Effector memory CD4-positive, alpha-beta T cell (primary cell): ENCODE results near the gene PRR16.

ENCODE experiments used
- DNase-seq, 3 donors: peaks; one replicate each; pipeline ENCODE4 v3.0.0-alpha.2; 2020
- H3K27ac ChIP-seq: 2 replicates; pipeline ENCODE4 v1.7.0; 2013; ENCODE audit warnings: mild to moderate bottlenecking, low read length, moderate library complexity; ENCODE audit not compliant: insufficient read depth, poor library complexity, severe bottlenecking
- H3K27me3 ChIP-seq: replicated peaks from 2 replicates; pipeline ENCODE4 v1.7.0; 2013; ENCODE audit warnings: mild to moderate bottlenecking, low read length; ENCODE audit not compliant: insufficient read depth, control insufficient read depth, poor library complexity, severe bottlenecking
- H3K36me3 ChIP-seq: 2 replicates; pipeline ENCODE4 v1.7.0; 2013; ENCODE audit warnings: mild to moderate bottlenecking, low read length, moderate library complexity; ENCODE audit not compliant: control insufficient read depth, insufficient read depth
- H3K4me1 ChIP-seq: 2 replicates; pipeline ENCODE4 v1.7.0; 2013; ENCODE audit warnings: low read length, mild to moderate bottlenecking; ENCODE audit not compliant: control insufficient read depth, insufficient read depth, poor library complexity, severe bottlenecking
- H3K4me3 ChIP-seq: 2 replicates; pipeline ENCODE4 v1.7.0; 2013; ENCODE audit warnings: low read length, low read depth, mild to moderate bottlenecking; ENCODE audit not compliant: insufficient read depth, poor library complexity, severe bottlenecking
- H3K9me3 ChIP-seq: 2 replicates; pipeline ENCODE4 v1.7.0; 2013; ENCODE audit warnings: mild to moderate bottlenecking, low read length, moderate library complexity; ENCODE audit not compliant: control insufficient read depth

Gene PRR16

DNA sequence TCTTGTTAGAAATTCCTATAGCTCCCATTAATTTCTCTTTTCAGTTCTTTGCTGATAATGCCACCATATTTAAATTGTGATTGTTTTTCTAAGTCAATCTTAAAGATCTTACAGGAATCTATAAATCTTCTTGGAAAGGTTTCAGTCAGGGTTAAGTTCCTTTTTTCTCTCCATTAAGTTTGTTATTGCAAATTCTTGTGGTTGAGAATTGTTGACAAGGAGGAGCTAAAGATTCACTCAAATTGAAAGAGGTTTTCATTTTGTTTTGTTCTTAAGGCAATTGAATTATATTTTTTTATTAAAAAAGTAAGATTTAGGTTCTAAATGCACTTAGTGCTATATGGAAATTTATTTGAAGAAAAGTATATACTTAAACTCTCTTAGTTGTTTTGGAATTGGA, 213.4 kb downstream of the PRR16 start:
- no peak overlapping the region for H3K4me3 ChIP-seq
- H3K36me3 ChIP-seq: no peaks in the 10 kb centered on the region
- DNase-seq: no peak
- no peak overlapping the region for H3K27ac ChIP-seq
- H3K27me3 ChIP-seq: no peaks in the 10 kb centered on the region
- no peaks in the 10 kb centered on the region for H3K9me3 ChIP-seq
- H3K4me1 ChIP-seq: no peaks in the 10 kb centered on the region

DNA sequence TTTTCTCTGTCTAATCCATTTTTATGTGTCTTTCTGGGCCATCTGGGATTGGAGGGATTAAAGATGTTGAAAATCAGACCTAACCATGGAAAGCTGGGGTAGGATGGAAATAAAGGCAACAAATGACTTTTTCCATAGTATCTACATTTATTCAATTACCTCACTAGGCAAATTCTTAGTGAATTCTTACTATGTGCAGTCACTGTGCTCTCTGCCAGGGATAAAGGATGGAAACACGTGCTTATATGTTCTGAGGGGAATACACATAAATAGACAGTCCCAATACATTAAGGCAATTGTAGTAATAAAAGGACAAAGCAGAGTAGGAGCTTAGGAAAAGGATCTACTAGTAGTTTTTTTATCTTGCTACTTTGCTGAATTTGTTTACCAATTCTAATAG, 214.2 kb downstream of the PRR16 start:
- Histone ChIP-seq H3K4me1 (no peaks in the 10 kb centered on the region), H3K36me3 (no peaks in the 10 kb centered on the region), H3K27me3 (no peaks in the 10 kb centered on the region), H3K27ac (no peak overlapping the region), H3K4me3 (no peak overlapping the region), H3K9me3 (no peaks in the 10 kb centered on the region)
- no peak for DNase-seq

DNA sequence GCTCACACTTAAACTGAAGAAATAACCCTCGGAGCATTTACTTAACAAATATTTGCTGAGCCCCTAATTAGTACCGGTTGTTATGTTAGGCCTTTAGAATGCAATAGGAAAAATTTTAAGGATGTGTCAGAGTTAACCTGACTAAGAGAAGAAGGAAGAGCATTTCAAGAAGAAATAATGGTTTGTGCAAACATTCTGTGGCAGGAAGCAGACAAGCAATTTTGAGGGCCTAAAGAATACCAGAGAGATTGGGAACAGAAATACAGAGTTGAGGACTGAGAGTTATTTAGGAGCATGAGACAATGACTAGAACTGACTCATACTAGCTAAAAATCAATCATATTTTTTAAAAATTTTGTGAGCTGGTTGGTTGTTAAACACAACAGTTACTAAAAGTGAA, 218.8 kb downstream of the PRR16 start:
- Histone ChIP-seq H3K27ac (no peak overlapping the region), H3K36me3 (no peaks in the 10 kb centered on the region), H3K9me3 (no peaks in the 10 kb centered on the region), H3K27me3 (no peaks in the 10 kb centered on the region), H3K4me3 (no peak overlapping the region), H3K4me1 (no peaks in the 10 kb centered on the region)
- no peak for DNase-seq

DNA sequence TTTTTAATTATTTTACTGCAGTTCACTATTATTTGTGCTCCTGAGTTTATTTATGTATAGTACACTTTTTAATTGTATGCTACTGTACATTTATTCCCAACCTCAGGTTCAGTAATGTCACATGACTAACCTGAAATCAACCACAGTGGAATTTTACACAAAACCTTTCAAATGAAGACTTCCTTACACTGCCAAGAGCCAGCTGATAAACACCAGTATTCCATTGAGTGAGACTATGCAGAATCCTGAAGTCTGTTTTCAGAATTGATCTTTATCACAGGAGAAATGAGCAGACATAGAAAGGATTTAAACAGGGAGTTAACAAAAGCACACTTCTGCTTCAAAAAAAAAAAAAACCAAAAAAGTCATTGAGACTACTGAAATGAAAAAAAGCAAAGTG, 219.5 kb downstream of the PRR16 start:
- no peaks in the 10 kb centered on the region for H3K9me3 ChIP-seq
- no peak for DNase-seq
- H3K27me3 ChIP-seq: no peaks in the 10 kb centered on the region
- H3K4me1 ChIP-seq: no peaks in the 10 kb centered on the region
- no peaks in the 10 kb centered on the region for H3K36me3 ChIP-seq
- H3K27ac ChIP-seq: no peak overlapping the region
- no peak overlapping the region for H3K4me3 ChIP-seq

GRCh38 chr5:120684213-120684612, 220.1 kb downstream of the PRR16 start:
- H3K36me3 ChIP-seq: no peaks in the 10 kb centered on the region
- no peak overlapping the region for H3K4me3 ChIP-seq
- no peak for DNase-seq
- H3K4me1 ChIP-seq: no peaks in the 10 kb centered on the region
- no peaks in the 10 kb centered on the region for H3K9me3 ChIP-seq
- H3K27ac ChIP-seq: no peak overlapping the region
- H3K27me3 ChIP-seq: no peaks in the 10 kb centered on the region

DNA sequence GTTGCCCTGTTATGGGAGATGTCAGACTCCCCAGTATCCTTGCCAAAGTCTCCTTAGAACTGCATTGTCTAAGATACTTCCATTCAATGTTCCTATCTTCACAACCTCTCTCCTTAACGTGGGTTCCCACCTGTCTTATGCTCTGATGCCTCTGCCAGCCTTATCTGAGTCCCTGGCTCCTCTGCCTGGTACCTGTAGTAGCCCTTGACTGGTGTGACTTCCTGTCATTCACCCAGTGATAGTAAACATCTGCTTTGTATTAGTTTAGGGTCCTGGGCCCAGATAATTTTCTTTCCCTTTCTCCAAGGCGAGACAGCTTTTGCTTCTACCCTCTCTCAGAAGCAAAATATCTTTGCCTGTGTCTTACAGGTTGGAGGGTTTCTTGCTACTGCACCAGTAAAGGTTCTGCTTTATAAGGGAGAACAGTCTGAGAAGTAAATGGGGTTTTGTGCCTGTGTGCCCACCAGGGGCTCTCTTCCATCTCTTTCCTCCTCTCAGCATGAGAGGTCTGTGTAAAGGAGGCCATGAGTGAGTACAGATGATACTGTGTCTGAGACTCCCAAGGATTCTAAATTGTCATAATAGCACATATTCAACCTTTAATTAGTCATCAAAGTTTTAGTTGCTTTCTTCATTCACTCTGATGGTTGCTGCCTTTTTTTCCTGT, 220.8 kb downstream of the PRR16 start:
- no peak for DNase-seq
- Histone ChIP-seq H3K36me3 (no peaks in the 10 kb centered on the region), H3K9me3 (no peaks in the 10 kb centered on the region), H3K4me1 (no peaks in the 10 kb centered on the region), H3K27me3 (no peaks in the 10 kb centered on the region), H3K27ac (no peak overlapping the region), H3K4me3 (no peak overlapping the region)

GRCh38 chr5:120690621-120691407, 226.7 kb downstream of the PRR16 start:
- Histone ChIP-seq H3K36me3 (no peaks in the 10 kb centered on the region), H3K4me3 (no peak overlapping the region)

GRCh38 chr5:120692325-120692724, 228.2 kb downstream of the PRR16 start:
- Histone ChIP-seq H3K27me3 (no peaks in the 10 kb centered on the region), H3K36me3 (no peaks in the 10 kb centered on the region), H3K4me1 (no peaks in the 10 kb centered on the region), H3K4me3 (no peak overlapping the region), H3K9me3 (no peaks in the 10 kb centered on the region), H3K27ac (no peak overlapping the region)
- DNase-seq: no peak

More at GRCh38 chr5:120690621-120691407, 226.7 kb downstream of the PRR16 start:
- Histone ChIP-seq H3K4me1 (no peaks in the 10 kb centered on the region), H3K9me3 (no peaks in the 10 kb centered on the region), H3K27ac (no peak overlapping the region), H3K27me3 (no peaks in the 10 kb centered on the region)
- DNase-seq: no peak

DNA sequence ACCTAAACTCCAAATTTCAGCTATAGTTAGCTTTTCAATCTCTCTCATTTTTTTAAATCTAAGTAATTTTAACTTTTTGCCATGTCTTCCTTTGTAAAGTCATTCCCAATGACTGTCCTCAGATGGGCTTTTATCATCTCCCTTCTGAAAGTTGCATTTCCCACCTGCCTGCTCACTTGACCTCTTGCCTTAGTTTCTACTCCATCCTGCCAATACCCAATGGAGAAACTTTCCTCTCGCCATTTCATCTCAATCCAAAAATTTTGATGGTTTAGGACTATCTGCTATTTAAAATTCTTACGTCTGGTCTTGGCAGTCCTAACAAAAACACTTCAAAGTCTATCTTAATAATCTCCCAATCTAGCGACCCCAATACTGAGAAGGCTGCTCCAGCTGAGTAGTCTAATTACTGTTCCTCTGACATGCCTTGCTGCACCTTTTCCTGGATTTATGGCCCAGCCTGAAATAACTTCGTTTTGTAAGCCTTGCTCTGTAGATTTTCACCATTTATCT, 231.3 kb downstream of the PRR16 start:
- Histone ChIP-seq H3K4me3 (no peak overlapping the region), H3K9me3 (no peaks in the 10 kb centered on the region), H3K4me1 (no peaks in the 10 kb centered on the region), H3K27ac (no peak overlapping the region), H3K36me3 (no peaks in the 10 kb centered on the region), H3K27me3 (no peaks in the 10 kb centered on the region)
- DNase-seq: no peak

DNA sequence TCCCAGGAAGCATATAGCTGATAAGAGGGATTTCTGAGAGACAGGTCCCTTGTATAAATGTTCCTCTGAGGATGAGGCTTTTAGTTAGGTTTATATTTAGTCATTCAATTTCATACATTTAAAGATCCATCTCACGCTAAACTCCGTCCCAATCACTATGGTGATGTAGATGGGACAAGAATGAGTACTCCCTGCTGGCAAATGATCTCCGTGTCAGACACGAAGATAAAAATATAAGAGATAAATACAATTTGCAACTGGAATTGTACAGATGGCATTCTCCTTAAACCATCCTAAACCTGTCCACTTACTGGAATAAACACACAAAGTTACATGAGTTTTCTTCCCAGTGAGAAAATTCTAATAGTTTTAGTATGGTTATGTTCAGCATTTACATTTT, 233.0 kb downstream of the PRR16 start:
- Histone ChIP-seq H3K4me3 (no peak overlapping the region), H3K27me3 (no peaks in the 10 kb centered on the region), H3K4me1 (no peaks in the 10 kb centered on the region), H3K9me3 (no peaks in the 10 kb centered on the region), H3K27ac (no peak overlapping the region), H3K36me3 (no peaks in the 10 kb centered on the region)
- no peak for DNase-seq
